ENCODE data around the gene SPATA45. TPM values are rescaled to one million over a fixed set of nuclear protein-coding genes. Genes with fewer than 3 reads are reported as not detected.

The SPATA45 gene
- total RNA-seq, 1 experiment from 2014 or later, result not detected

DNA sequence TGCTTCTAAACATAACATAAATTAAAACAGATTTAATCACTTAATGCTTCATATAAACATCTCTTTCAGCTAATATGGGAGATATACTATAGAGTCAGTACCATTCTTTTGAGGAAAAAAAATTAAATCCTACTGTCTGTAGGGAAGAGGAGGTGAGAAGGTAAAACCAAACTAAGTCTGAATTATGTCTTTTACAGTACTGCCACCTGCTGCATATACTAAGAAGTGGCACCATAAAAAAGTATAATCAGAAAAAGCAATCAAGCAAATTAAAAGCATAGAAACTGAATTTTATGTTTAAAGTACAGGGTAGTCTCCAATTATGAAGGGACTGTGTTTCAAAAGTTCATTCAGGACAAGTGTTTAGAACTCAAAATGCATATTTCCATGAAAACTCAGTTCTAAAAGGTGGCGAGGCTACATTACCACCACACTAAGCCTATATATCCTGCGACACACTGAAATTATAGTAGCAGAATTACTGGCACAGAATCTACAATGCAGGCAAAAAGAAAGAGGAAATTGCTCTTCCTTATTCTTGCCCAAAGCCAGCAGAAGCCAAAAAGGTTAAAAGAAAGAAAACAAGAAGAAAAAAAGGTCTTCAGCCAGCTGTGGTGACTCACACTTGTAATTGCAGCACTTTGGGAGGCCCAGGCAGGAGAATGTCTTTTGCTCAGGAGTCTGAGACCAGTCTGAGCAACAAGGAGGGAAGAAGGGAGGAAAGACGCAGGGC lies 64.9 kb downstream of the SPATA45 start:
- DNase-seq (ENCODE audit: low read depth), result peak; percentile 53

DNA sequence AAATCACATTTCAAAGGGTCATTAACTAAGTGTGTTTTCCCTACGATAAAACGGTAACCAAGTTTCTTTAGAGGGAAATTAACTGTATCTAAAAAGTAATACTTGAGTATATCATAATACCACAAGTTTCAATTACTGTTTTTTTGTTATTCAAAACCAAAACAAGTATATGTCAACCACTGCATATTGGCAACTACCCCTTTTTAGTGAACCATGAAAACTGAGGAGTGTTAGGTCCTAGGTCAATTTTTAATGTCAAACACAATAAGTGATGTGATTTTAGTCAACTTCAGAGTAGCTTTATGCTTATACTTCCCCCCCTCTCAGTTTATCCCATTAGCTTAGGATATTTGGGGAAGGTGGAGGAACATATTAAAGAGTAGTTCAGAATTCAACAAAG lies 66.2 kb downstream of the SPATA45 start:
- DNase-seq (ENCODE audit: low read depth), result no peak

- DNase-seq (ENCODE audit: low read depth), result no peak
Measured at GRCh38 chr1:212780759-212781158, 66.7 kb downstream of the SPATA45 start.

Other genes starting within 250 kb of the SPATA45 start
- gene ATF3, start 238.9 kb downstream of the SPATA45 start, total RNA-seq (2014; rRNA removed; shearing (Covaris generic)), result 5.1 and 6.0 TPM in 2 replicates
- 3.3 and 3.7 TPM in 2 replicates for gene BATF3, start 147.8 kb downstream of the SPATA45 start, total RNA-seq (2014; rRNA removed; shearing (Covaris generic))
- gene NSL1, start 55.9 kb downstream of the SPATA45 start, total RNA-seq (2014; rRNA removed; shearing (Covaris generic)), result 44.5 and 87.9 TPM in 2 replicates
- 12.5 and 15.7 TPM in 2 replicates for gene TATDN3, start 55.8 kb downstream of the SPATA45 start, total RNA-seq (2014; rRNA removed; shearing (Covaris generic))
- gene FLVCR1, start 10.6 kb upstream of the SPATA45 start, total RNA-seq (2014; rRNA removed; shearing (Covaris generic)), result 4.2 and 8.1 TPM in 2 replicates
- gene VASH2, start 102.9 kb upstream of the SPATA45 start, total RNA-seq (2014; rRNA removed; shearing (Covaris generic)), result 0.44 and 0.79 TPM in 2 replicates
- gene ANGEL2, start 168.2 kb upstream of the SPATA45 start, total RNA-seq (2014; rRNA removed; shearing (Covaris generic)), result 19.1 and 31.8 TPM in 2 replicates
- gene RPS6KC1, start 203.6 kb upstream of the SPATA45 start, total RNA-seq (2014; rRNA removed; shearing (Covaris generic)), result 23.6 and 27.4 TPM in 2 replicates